HepG2 (cell line): Measurements from ENCODE around the gene SH2D6. TPM values are rescaled to one million over a fixed set of nuclear protein-coding genes. Genes with fewer than 3 reads are reported as not detected.

Experiments used
- ATAC-seq: fragments of 200-7000 bp; cut with Tn5 transposase; 3 replicates; pipeline ENCODE4 v1.9.1; 2020; ENCODE audit warnings: mild to moderate bottlenecking, moderate library complexity
- BruUV-seq: library from RNA; stranded (reverse); fragments of 400-500 nt; replicated peaks from 2 replicates; lab custom pipeline; 2021; lab: Mats Ljungman, UMichigan
- CTCF ChIA-PET: fragments of 300-600 bp; formaldehyde crosslinking; extraction: SDS; loops from one replicate; lab custom pipeline; 2021; ENCODE audit warnings: low total read pairs, inconsistent platforms, low intra/inter-chr PET ratio; lab: Yijun Ruan, JAX
- POLR2A ChIA-PET: fragments of 350-600 bp; sonication (Branson Sonifier 250); formaldehyde crosslinking; loops from one replicate; lab custom pipeline; 2020; ENCODE audit warnings: antibody characterized with exemption, inconsistent platforms; lab: Yijun Ruan, JAX
- DNase-seq: peaks from one replicate; pipeline ENCODE4 v3.0.0-alpha.2; 2015; ENCODE audit warnings: low spot score
- FAIRE-seq: peaks from 3 replicates; lab custom pipeline; 2011; peaks lifted over from hg19 to GRCh38; lab: Jason Lieb, UNC
- H2AFZ ChIP-seq: one replicate; pipeline ENCODE4 v1.6.1; 2011; ENCODE audit warnings: low read length, inconsistent platforms
- H3K27ac ChIP-seq: fragments of 300-600 bp; 3 replicates; pipeline ENCODE4 v1.8.0; 2011; ENCODE audit warnings: mixed run types, mild to moderate bottlenecking, mixed read lengths, low read length, inconsistent platforms; ENCODE audit not compliant: insufficient read depth; ENCODE audit errors: extremely low read length
- H3K27me3 ChIP-seq, 2 experiments: fragments of 200-600 bp in 1 of 2; 2 replicates in 1 of 2; 3 replicates in 1 of 2; pipeline versions ENCODE4 v1.6.0 to v1.8.0; 2011; ENCODE audit warnings: low read length in 2 of 2, mild to moderate bottlenecking in 2 of 2, moderate library complexity in 2 of 2, inconsistent platforms in 1 of 2; ENCODE audit not compliant: insufficient read depth in 2 of 2, control insufficient read depth in 1 of 2
- H3K36me3 ChIP-seq, 2 experiments: fragments of 200-600 bp in 1 of 2; replicated peaks in 1 of 2; 2 replicates in 1 of 2; 3 replicates in 1 of 2; pipeline versions ENCODE4 v1.5.1 to v1.8.0; 2011; ENCODE audit warnings: low read length in 2 of 2, inconsistent platforms in 1 of 2; ENCODE audit not compliant: insufficient read depth in 2 of 2, control insufficient read depth in 1 of 2
- H3K4me1 ChIP-seq: 2 replicates; pipeline ENCODE4 v1.5.1; 2012; ENCODE audit warnings: low read length, inconsistent platforms; ENCODE audit not compliant: insufficient read depth
- H3K4me2 ChIP-seq: 2 replicates; pipeline ENCODE4 v1.6.0; 2011; ENCODE audit warnings: low read depth, low read length, inconsistent platforms
- H3K4me3 ChIP-seq, 3 experiments: fragments of 200-600 bp in 1 of 3; sonication (generic), shearing (Covaris generic) in 1 of 3; replicated peaks in 1 of 3; 2 replicates each; pipeline ENCODE4 v1.5.1; 2011 to 2016; ENCODE audit warnings: low read length in 3 of 3, inconsistent platforms in 2 of 3, low read depth in 2 of 3, mild to moderate bottlenecking in 2 of 3, control low read depth in 1 of 3, mixed read lengths in 1 of 3; ENCODE audit not compliant: insufficient read depth in 1 of 3
- H3K79me2 ChIP-seq: one replicate; pipeline ENCODE4 v1.6.1; 2011; ENCODE audit warnings: low read length, inconsistent platforms; ENCODE audit not compliant: insufficient read depth
- H3K9ac ChIP-seq: 2 replicates; pipeline ENCODE4 v1.6.0; 2011; ENCODE audit warnings: mild to moderate bottlenecking, low read depth, low read length, inconsistent platforms; ENCODE audit not compliant: insufficient read depth
- H3K9me3 ChIP-seq: 2 replicates; pipeline ENCODE4 v1.5.1; 2012; ENCODE audit warnings: mild to moderate bottlenecking, low read length
- H4K20me1 ChIP-seq: 2 replicates; pipeline ENCODE4 v1.6.0; 2011; ENCODE audit warnings: inconsistent platforms, mild to moderate bottlenecking, low read length, moderate library complexity; ENCODE audit not compliant: insufficient read depth
- ATAD3A ChIP-seq: sonication (generic); formaldehyde crosslinking; IDR thresholded peaks from 2 replicates; pipeline ENCODE4 v1.4.0; 2020; ENCODE audit warnings: missing genetic modification reagents
- GZF1 ChIP-seq: sonication (generic); formaldehyde crosslinking; IDR thresholded peaks from 2 replicates; pipeline ENCODE4 v1.5.1; 2020; ENCODE audit warnings: mild to moderate bottlenecking, missing genetic modification reagents
- HNRNPK ChIP-seq: fragments of 200-400 bp; formaldehyde crosslinking; IDR thresholded peaks from 2 replicates; pipeline ENCODE4 v1.6.1; 2018; ENCODE audit warnings: low read length, low read depth, moderate library complexity, mild to moderate bottlenecking; ENCODE audit not compliant: poor library complexity, severe bottlenecking
- HOXA3 ChIP-seq: sonication (generic); formaldehyde crosslinking; IDR thresholded peaks from 2 replicates; pipeline ENCODE4 v1.5.0; 2020; ENCODE audit warnings: missing genetic modification reagents
- PAWR ChIP-seq: sonication (generic); formaldehyde crosslinking; IDR thresholded peaks from 2 replicates; pipeline ENCODE4 v1.4.0; 2020; ENCODE audit warnings: missing genetic modification reagents, mild to moderate bottlenecking, borderline replicate concordance
- PHF5A ChIP-seq: IDR thresholded peaks from one replicate; pipeline ENCODE4 v1.6.1; 2018; ENCODE audit warnings: low read depth, missing genetic modification reagents; ENCODE audit not compliant: unreplicated experiment
- RAD51 ChIP-seq: fragments of 450-650 bp; IDR thresholded peaks from 2 replicates; pipeline ENCODE4 v1.6.1; 2016; ENCODE audit warnings: borderline replicate concordance
- THRA ChIP-seq: sonication (generic); formaldehyde crosslinking; IDR thresholded peaks from 2 replicates; pipeline ENCODE4 v1.4.0; 2020; ENCODE audit warnings: missing genetic modification reagents, borderline replicate concordance
- ZBTB3 ChIP-seq: sonication (generic); formaldehyde crosslinking; IDR thresholded peaks from 2 replicates; pipeline ENCODE4 v1.4.0; 2020; ENCODE audit warnings: low read depth, mild to moderate bottlenecking, moderate library complexity, missing genetic modification reagents, borderline replicate concordance
- ZNF441 ChIP-seq: sonication (generic); formaldehyde crosslinking; IDR thresholded peaks from 2 replicates; pipeline ENCODE4 v1.7.0; 2021; ENCODE audit warnings: missing genetic modification reagents, borderline replicate concordance
- ZNF530 ChIP-seq: sonication (generic); formaldehyde crosslinking; IDR thresholded peaks from 2 replicates; pipeline ENCODE4 v1.5.0; 2020; ENCODE audit warnings: low read depth, mild to moderate bottlenecking, missing genetic modification reagents
- ZNF747 ChIP-seq: sonication (generic); formaldehyde crosslinking; IDR thresholded peaks from 2 replicates; pipeline ENCODE4 v1.8.1; 2023; ENCODE audit warnings: missing genetic modification reagents, mild to moderate bottlenecking, borderline replicate concordance
- ZSCAN12 ChIP-seq: sonication (generic); formaldehyde crosslinking; IDR thresholded peaks from 2 replicates; pipeline ENCODE4 v1.9.0; 2021; ENCODE audit warnings: mild to moderate bottlenecking, missing genetic modification reagents
- WGBS: methylation state at CpG from one replicate; pipeline ENCODE4 v1.1.6; 2017; ENCODE audit warnings: low lambda C conversion rate; 5-methylcytosine and 5-hydroxymethylcytosine counted together
- in situ Hi-C: cut with HindIII; loops from 2 replicates; pipeline ENCODE4 v1.10.0; 2017; ENCODE audit warnings: low pct_unique_long_range_greater_than_20kb; ENCODE audit not compliant: extremely low pct_ligation_motif_present
- intact Hi-C: fragments of 100-400 bp; cut with micrococcal nuclease; formaldehyde crosslinking; loops from one replicate; pipeline ENCODE4 v1.10.0; 2022; ENCODE audit not compliant: unreplicated experiment
- polyA plus RNA-seq, 8 experiments: library from polyadenylated mRNA; depleted of rRNA in 3 of 8; stranded (reverse) in 7 of 8; unstranded in 1 of 8; fragments of >200 nt; fragmentation: Illumina TruSeq in 4 of 8; extraction: Trizol in 4 of 8; gene quantifications; 2 replicates each; pipeline versions ENCODE4 v1.2.1 to v1.2.3, GENCODE V29; 2011 to 2016; ENCODE audit warnings: low read depth in 4 of 8, missing spikeins in 1 of 8, mixed read lengths in 1 of 8; ENCODE audit not compliant: insufficient read depth in 1 of 8
- total RNA-seq, 5 experiments: library from RNA; depleted of rRNA; stranded (reverse); fragments of >200 nt; fragmentation: Illumina TruSeq; extraction: Trizol; gene quantifications; 2 replicates each; pipeline ENCODE4 v1.2.3, GENCODE V29; 2016; ENCODE audit warnings: low read depth in 1 of 5
- TF ChIP-seq, protein P1 (sequence below): sonication (generic); formaldehyde crosslinking; IDR thresholded peaks from 2 replicates; pipeline ENCODE4 v1.4.0; 2020; ENCODE audit warnings: missing genetic modification reagents
- TF ChIP-seq, protein P2 (sequence below): IDR thresholded peaks from 2 replicates; pipeline ENCODE4 v1.6.1; 2016; ENCODE audit warnings: missing genetic modification reagents, missing compliant biosample characterization
- TF ChIP-seq, protein P3 (sequence below): sonication (generic); formaldehyde crosslinking; IDR thresholded peaks from 2 replicates; pipeline ENCODE4 v1.4.0; 2020; ENCODE audit warnings: missing genetic modification reagents

The SH2D6 gene
- total and polyA plus RNA-seq, 2 of the 13 experiments (the other 11 are each of a cell fraction or from before 2014, with no cell fraction given) = 0.11 to 0.26 TPM

- TF ChIP-seq THRA (CRISPR knock-in tag) (no peak), GZF1 (CRISPR knock-in tag) (no peak), ZSCAN12 (CRISPR knock-in tag) (no peak)
- TF ChIP-seq, all 625 proteins: peak for 4
These were observed 47.5 kb upstream of the SH2D6 start (continued) for GRCh38 chr2:85371045-85371444.

DNA sequence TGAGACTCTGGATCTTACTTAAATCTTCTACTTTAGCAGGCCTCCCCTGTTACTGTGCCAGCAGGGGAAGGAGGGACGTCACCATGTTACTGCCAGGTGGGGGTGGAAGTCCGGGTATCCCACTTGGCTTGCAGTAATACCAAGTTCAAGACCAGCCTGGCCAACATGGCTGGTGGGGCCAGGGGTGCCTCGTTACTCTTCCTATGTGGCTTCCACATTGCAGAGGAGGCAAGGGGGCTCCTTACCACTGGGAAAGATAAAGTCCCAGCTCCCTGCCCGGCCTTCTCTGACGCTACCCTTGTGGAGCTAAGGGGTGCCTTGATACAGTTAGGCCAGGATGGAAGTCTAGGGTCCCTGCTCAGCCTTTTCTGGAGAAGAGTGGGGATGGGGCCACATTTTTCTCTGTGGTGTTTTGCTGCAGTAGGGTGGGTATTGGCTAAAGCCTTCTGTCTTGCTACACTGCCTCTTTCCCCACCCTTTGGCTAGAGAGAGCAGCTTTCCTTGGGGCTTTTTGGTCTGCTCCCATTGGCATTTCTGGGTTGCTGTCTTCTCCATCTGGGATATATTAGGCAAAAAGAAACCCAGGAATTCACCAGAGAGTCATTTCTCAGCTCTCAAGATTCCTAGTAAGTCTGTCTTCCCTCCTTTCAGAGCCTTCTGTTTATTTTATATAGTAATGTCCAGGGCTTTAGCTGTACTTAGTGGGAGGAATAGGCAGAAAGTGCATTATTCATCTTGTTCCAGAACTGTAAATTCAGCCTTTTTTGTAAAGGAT is 42.0 kb upstream of the SH2D6 start:
- FAIRE-seq (no peak), ATAC-seq (no peak), DNase-seq (no peak)
- no TSS peak for BruUV-seq
- no peaks in the 10 kb centered on the region for H3K79me2 ChIP-seq
- no peak overlapping the region for H3K9ac ChIP-seq
- H3K9me3 ChIP-seq = peaks cover 6% of the 10 kb centered on the region; the same call in 1 of the 2 replicates
- H3K4me3 ChIP-seq = no peak overlapping the region
- H3K4me2 ChIP-seq = no peak overlapping the region
- CTCF ChIA-PET = no interaction called here
- POLR2A ChIA-PET = interaction anchor here (1.1 to 2.2 kb wide), 2 partner anchors 11 to 69 kb away, joined by 3 to 6 read pairs; no protein-coding TSS in a partner anchor
- H3K27me3 ChIP-seq = no peaks in the 10 kb centered on the region
- 94% methylated on average over 4 of the region's 5 CpGs for WGBS
- H3K36me3 ChIP-seq = peaks cover 1 to 4% of the 10 kb centered on the region in 2 experiments; a peak in 3 of 5 replicates
- in situ Hi-C loops (no loop called here), intact Hi-C loops (no loop called here)
- no peak overlapping the region for H3K27ac ChIP-seq
- H2AFZ ChIP-seq = no peak overlapping the region
- H4K20me1 ChIP-seq = no peaks in the 10 kb centered on the region
- H3K4me1 ChIP-seq = no peaks in the 10 kb centered on the region
- TF ChIP-seq, protein P1, sequence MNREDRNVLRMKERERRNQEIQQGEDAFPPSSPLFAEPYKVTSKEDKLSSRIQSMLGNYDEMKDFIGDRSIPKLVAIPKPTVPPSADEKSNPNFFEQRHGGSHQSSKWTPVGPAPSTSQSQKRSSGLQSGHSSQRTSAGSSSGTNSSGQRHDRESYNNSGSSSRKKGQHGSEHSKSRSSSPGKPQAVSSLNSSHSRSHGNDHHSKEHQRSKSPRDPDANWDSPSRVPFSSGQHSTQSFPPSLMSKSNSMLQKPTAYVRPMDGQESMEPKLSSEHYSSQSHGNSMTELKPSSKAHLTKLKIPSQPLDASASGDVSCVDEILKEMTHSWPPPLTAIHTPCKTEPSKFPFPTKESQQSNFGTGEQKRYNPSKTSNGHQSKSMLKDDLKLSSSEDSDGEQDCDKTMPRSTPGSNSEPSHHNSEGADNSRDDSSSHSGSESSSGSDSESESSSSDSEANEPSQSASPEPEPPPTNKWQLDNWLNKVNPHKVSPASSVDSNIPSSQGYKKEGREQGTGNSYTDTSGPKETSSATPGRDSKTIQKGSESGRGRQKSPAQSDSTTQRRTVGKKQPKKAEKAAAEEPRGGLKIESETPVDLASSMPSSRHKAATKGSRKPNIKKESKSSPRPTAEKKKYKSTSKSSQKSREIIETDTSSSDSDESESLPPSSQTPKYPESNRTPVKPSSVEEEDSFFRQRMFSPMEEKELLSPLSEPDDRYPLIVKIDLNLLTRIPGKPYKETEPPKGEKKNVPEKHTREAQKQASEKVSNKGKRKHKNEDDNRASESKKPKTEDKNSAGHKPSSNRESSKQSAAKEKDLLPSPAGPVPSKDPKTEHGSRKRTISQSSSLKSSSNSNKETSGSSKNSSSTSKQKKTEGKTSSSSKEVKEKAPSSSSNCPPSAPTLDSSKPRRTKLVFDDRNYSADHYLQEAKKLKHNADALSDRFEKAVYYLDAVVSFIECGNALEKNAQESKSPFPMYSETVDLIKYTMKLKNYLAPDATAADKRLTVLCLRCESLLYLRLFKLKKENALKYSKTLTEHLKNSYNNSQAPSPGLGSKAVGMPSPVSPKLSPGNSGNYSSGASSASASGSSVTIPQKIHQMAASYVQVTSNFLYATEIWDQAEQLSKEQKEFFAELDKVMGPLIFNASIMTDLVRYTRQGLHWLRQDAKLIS = no peak
- TF ChIP-seq PAWR = no peak
- TF ChIP-seq, protein P2, sequence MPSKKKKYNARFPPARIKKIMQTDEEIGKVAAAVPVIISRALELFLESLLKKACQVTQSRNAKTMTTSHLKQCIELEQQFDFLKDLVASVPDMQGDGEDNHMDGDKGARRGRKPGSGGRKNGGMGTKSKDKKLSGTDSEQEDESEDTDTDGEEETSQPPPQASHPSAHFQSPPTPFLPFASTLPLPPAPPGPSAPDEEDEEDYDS (CRISPR knock-in tag) = no peak
- TF ChIP-seq HNRNPK = no peak
- no peak for TF ChIP-seq RAD51
- no peak for TF ChIP-seq PHF5A
- no peak for TF ChIP-seq HOXA3 (CRISPR knock-in tag)
- TF ChIP-seq ZBTB3 (CRISPR knock-in tag) = no peak
- TF ChIP-seq, protein P3, sequence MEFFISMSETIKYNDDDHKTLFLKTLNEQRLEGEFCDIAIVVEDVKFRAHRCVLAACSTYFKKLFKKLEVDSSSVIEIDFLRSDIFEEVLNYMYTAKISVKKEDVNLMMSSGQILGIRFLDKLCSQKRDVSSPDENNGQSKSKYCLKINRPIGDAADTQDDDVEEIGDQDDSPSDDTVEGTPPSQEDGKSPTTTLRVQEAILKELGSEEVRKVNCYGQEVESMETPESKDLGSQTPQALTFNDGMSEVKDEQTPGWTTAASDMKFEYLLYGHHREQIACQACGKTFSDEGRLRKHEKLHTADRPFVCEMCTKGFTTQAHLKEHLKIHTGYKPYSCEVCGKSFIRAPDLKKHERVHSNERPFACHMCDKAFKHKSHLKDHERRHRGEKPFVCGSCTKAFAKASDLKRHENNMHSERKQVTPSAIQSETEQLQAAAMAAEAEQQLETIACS = no peak
- no peak for TF ChIP-seq ZNF530
- no peak for TF ChIP-seq ZNF441 (CRISPR knock-in tag)
- no peak for TF ChIP-seq ATAD3A
- no peak for TF ChIP-seq ZNF747 (CRISPR knock-in tag)
